H9 (cell line): ENCODE results near the gene CD320. TPM values are rescaled to one million over a fixed set of nuclear protein-coding genes. Genes with fewer than 3 reads are reported as not detected.
"Not testable (repeated sequence)": the region's sequence is repeated elsewhere in the genome, so short reads cannot be mapped to it uniquely, and the experiment has no call there.

ENCODE experiments used
- DNase-seq: peaks from one replicate; pipeline ENCODE4 v3.0.0-alpha.2; 2017
- H2AFZ ChIP-seq: one replicate; pipeline ENCODE4 v1.6.1; 2013; ENCODE audit warnings: mild to moderate bottlenecking, low read length, control low read depth, moderate library complexity
- H2AK5ac ChIP-seq: 2 replicates; pipeline ENCODE4 v1.6.1; 2013; ENCODE audit warnings: low read length, control low read depth, mixed read lengths; ENCODE audit not compliant: insufficient read length
- H2BK120ac ChIP-seq: one replicate; pipeline ENCODE4 v1.6.1; 2013; ENCODE audit warnings: low read depth, mild to moderate bottlenecking, low read length, control low read depth, inconsistent platforms; ENCODE audit not compliant: poor library complexity, severe bottlenecking
- H2BK12ac ChIP-seq: 2 replicates; pipeline ENCODE4 v1.6.1; 2013; ENCODE audit warnings: low read length, control low read depth, mixed read lengths, low read depth; ENCODE audit not compliant: insufficient read length
- H2BK15ac ChIP-seq: 2 replicates; pipeline ENCODE4 v1.6.1; 2013; ENCODE audit warnings: low read depth, low read length, control low read depth
- H2BK20ac ChIP-seq: one replicate; pipeline ENCODE4 v1.6.1; 2013; ENCODE audit warnings: low read depth, mild to moderate bottlenecking, low read length, control low read depth, inconsistent platforms; ENCODE audit not compliant: poor library complexity, severe bottlenecking
- H2BK5ac ChIP-seq: 2 replicates; pipeline ENCODE4 v1.6.1; 2013; ENCODE audit warnings: low read length, control low read depth, mixed read lengths; ENCODE audit not compliant: insufficient read length
- H3K14ac ChIP-seq: 2 replicates; pipeline ENCODE4 v1.6.1; 2013; ENCODE audit warnings: low read length, control low read depth; ENCODE audit not compliant: insufficient read depth
- H3K18ac ChIP-seq: 2 replicates; pipeline ENCODE4 v1.6.1; 2013; ENCODE audit warnings: low read depth, mild to moderate bottlenecking, mixed read lengths, low read length, control low read depth; ENCODE audit not compliant: insufficient read length
- H3K23ac ChIP-seq: 2 replicates; pipeline ENCODE4 v1.6.1; 2013; ENCODE audit warnings: low read length, control low read depth, mixed read lengths, low read depth; ENCODE audit not compliant: insufficient read length
- H3K23me2 ChIP-seq: 2 replicates; pipeline ENCODE4 v1.6.1; 2013; ENCODE audit warnings: low read depth, mild to moderate bottlenecking, mixed read lengths, low read length, control low read depth; ENCODE audit not compliant: insufficient read length, poor library complexity, severe bottlenecking
- H3K27ac ChIP-seq: 2 replicates; pipeline ENCODE4 v1.5.1; 2013; ENCODE audit warnings: low read length, control low read depth, mixed read lengths, low read depth; ENCODE audit not compliant: insufficient read length
- H3K27me3 ChIP-seq: 2 replicates; pipeline ENCODE4 v1.6.1; 2013; ENCODE audit warnings: low read length, control low read depth, inconsistent platforms; ENCODE audit not compliant: insufficient read depth
- H3K4ac ChIP-seq: 2 replicates; pipeline ENCODE4 v1.6.1; 2013; ENCODE audit warnings: low read depth, mild to moderate bottlenecking, control low read depth, inconsistent platforms, low read length, moderate library complexity
- H3K4me1 ChIP-seq: 2 replicates; pipeline ENCODE4 v1.6.1; 2013; ENCODE audit warnings: low read length, control low read depth, inconsistent platforms; ENCODE audit not compliant: insufficient read depth
- H3K4me2 ChIP-seq: 2 replicates; pipeline ENCODE4 v1.6.1; 2013; ENCODE audit warnings: low read length, control low read depth, mixed read lengths; ENCODE audit not compliant: insufficient read length, insufficient read depth
- H3K56ac ChIP-seq: 2 replicates; pipeline ENCODE4 v1.6.1; 2013; ENCODE audit warnings: low read depth, mild to moderate bottlenecking, mixed read lengths, low read length, control low read depth; ENCODE audit not compliant: insufficient read length
- H3K79me1 ChIP-seq: 2 replicates; pipeline ENCODE4 v1.6.1; 2013; ENCODE audit warnings: low read depth, mild to moderate bottlenecking, moderate library complexity, low read length, control low read depth, inconsistent platforms; ENCODE audit not compliant: insufficient read depth, poor library complexity, severe bottlenecking
- H3K79me2 ChIP-seq: 2 replicates; pipeline ENCODE4 v1.6.1; 2013; ENCODE audit warnings: low read length, control low read depth, inconsistent platforms; ENCODE audit not compliant: insufficient read depth
- H3K9ac ChIP-seq: 2 replicates; pipeline ENCODE4 v1.6.1; 2013; ENCODE audit warnings: low read length, control low read depth, mixed read lengths; ENCODE audit not compliant: insufficient read length; ENCODE audit errors: extremely low read depth
- H3K9me3 ChIP-seq: one replicate; pipeline ENCODE4 v1.6.1; 2013; ENCODE audit warnings: low read depth, low read length, inconsistent platforms; ENCODE audit not compliant: control insufficient read depth
- H3T11ph ChIP-seq: one replicate; pipeline ENCODE4 v1.6.1; 2013; ENCODE audit warnings: mild to moderate bottlenecking, low read length, control low read depth, inconsistent platforms
- H4K20me1 ChIP-seq: one replicate; pipeline ENCODE4 v1.6.1; 2013; ENCODE audit not compliant: control insufficient read depth, insufficient read length, insufficient read depth
- H4K5ac ChIP-seq: 2 replicates; pipeline ENCODE4 v1.6.1; 2013; ENCODE audit warnings: low read depth, mild to moderate bottlenecking, mixed read lengths, low read length, control low read depth; ENCODE audit not compliant: insufficient read length
- H4K8ac ChIP-seq: replicated peaks from 2 replicates; pipeline ENCODE4 v1.6.1; 2013; ENCODE audit warnings: low read length, control low read depth, mixed read lengths, low read depth; ENCODE audit not compliant: insufficient read length
- H4K91ac ChIP-seq: 2 replicates; pipeline ENCODE4 v1.6.1; 2013; ENCODE audit warnings: low read depth, mild to moderate bottlenecking, moderate library complexity, mixed read lengths, low read length, control low read depth; ENCODE audit not compliant: insufficient read length
- H3K27ac Mint-ChIP-seq, 3 experiments: 2 replicates in 2 of 3; 3 replicates in 1 of 3; pipeline ENCODE4 v1.8.0; 2020 to 2021; ENCODE audit warnings: mixed read lengths in 3 of 3, mild to moderate bottlenecking in 1 of 3, moderate library complexity in 1 of 3
- H3K27me3 Mint-ChIP-seq: 2 replicates; pipeline ENCODE4 v1.8.0; 2021; ENCODE audit warnings: low read depth, mild to moderate bottlenecking, moderate library complexity, mixed read lengths
- H3K36me3 Mint-ChIP-seq, 3 experiments: 2 replicates in 2 of 3; 3 replicates in 1 of 3; pipeline ENCODE4 v1.8.0; 2020 to 2021; ENCODE audit warnings: low read depth in 3 of 3, mixed read lengths in 3 of 3; ENCODE audit not compliant: insufficient read depth in 1 of 3
- H3K4me1 Mint-ChIP-seq, 2 experiments: 2 replicates each; pipeline ENCODE4 v1.8.0; 2020; ENCODE audit warnings: mixed read lengths in 2 of 2
- H3K4me3 Mint-ChIP-seq, 2 experiments: 2 replicates in 1 of 2; 3 replicates in 1 of 2; pipeline ENCODE4 v1.8.0; 2020 to 2021; ENCODE audit warnings: mild to moderate bottlenecking in 2 of 2, mixed read lengths in 2 of 2, moderate library complexity in 1 of 2
- H3K9me3 Mint-ChIP-seq, 2 experiments: 2 replicates in 1 of 2; 3 replicates in 1 of 2; pipeline ENCODE4 v1.8.0; 2020; ENCODE audit warnings: mild to moderate bottlenecking in 2 of 2, mixed read lengths in 2 of 2, moderate library complexity in 1 of 2
- CTCF ChIP-seq: fragments of 200-600 bp; sonication (generic); conservative IDR thresholded peaks from 3 replicates; pipeline ENCODE4 v1.8.0; 2021; ENCODE audit warnings: antibody characterized with exemption, mild to moderate bottlenecking
- WGBS: extraction: QIAGEN DNeasy Blood & Tissue Kit; methylation state at CpG from one replicate; pipeline ENCODE4 v1.1.7; 2013; ENCODE audit warnings: missing lambda C conversion rate, low lambda C conversion rate, mixed read lengths; ENCODE audit not compliant: insufficient read length; ENCODE audit errors: extremely low coverage; 5-methylcytosine and 5-hydroxymethylcytosine counted together
- total RNA-seq: library from RNA; stranded (reverse); gene quantifications from 2 replicates; pipeline ENCODE4 v1.2.1, GENCODE V29; 2021

CD320 gene
- total RNA-seq, 1 experiment from 2014 or later: 72.1 TPM

GRCh38 chr19:8265872-8266271 is 42.3 kb downstream of the CD320 start:
- H2BK5ac ChIP-seq: no peak overlapping the region
- H2AK5ac ChIP-seq: no peak overlapping the region
- no peak overlapping the region for H3K4me2 ChIP-seq
- no peak overlapping the region for H3K56ac ChIP-seq
- H3K79me2 ChIP-seq: no peaks in the 10 kb centered on the region
- no peak overlapping the region for H2BK15ac ChIP-seq
- no peak overlapping the region for H3K4me3 Mint-ChIP-seq
- no peak overlapping the region for H4K5ac ChIP-seq
- H3K4me1 Mint-ChIP-seq: peaks cover 14% of the 10 kb centered on the region in 2 experiments
- no CpG with 5 or more reads among the region's 3 CpGs for WGBS
- H3T11ph ChIP-seq: no peak overlapping the region
- TF ChIP-seq CTCF: no peak
- H3K18ac ChIP-seq: no peak overlapping the region
- no peaks in the 10 kb centered on the region for H3K79me1 ChIP-seq
- no peak for DNase-seq
- no peak overlapping the region for H3K23ac ChIP-seq
- H3K27ac Mint-ChIP-seq: no peak overlapping the region
- no peaks in the 10 kb centered on the region for H3K9me3 ChIP-seq
- no peak overlapping the region for H3K27ac ChIP-seq
- no peak overlapping the region for H2AFZ ChIP-seq
- H2BK12ac ChIP-seq: no peak overlapping the region
- peaks cover 2% of the 10 kb centered on the region for H3K23me2 ChIP-seq
- no peak overlapping the region for H2BK20ac ChIP-seq
- H4K8ac ChIP-seq: no peak overlapping the region
- peaks cover 6% of the 10 kb centered on the region for H3K27me3 Mint-ChIP-seq
- no peak overlapping the region for H4K91ac ChIP-seq
- H3K4me1 ChIP-seq: no peaks in the 10 kb centered on the region
- H2BK120ac ChIP-seq: no peak overlapping the region
- peaks cover 0 to 3% of the 10 kb centered on the region in 2 experiments; a peak in 1 of 5 replicates for H3K9me3 Mint-ChIP-seq
- no peaks in the 10 kb centered on the region for H3K27me3 ChIP-seq
- no peak overlapping the region for H3K9ac ChIP-seq
- H3K36me3 Mint-ChIP-seq: peaks cover 0 to 14% (median 8%) of the 10 kb centered on the region in 3 experiments; a peak in 4 of 7 replicates
- no peak overlapping the region for H3K14ac ChIP-seq
- no peak overlapping the region for H3K4ac ChIP-seq
- H4K20me1 ChIP-seq: no peaks in the 10 kb centered on the region

GRCh38 chr19:8264248-8264647 is 43.9 kb downstream of the CD320 start:
- not testable (repeated sequence) for H3K4ac ChIP-seq, H2AFZ ChIP-seq, H3K4me2 ChIP-seq, H3K79me1 ChIP-seq, H3K79me2 ChIP-seq, H3T11ph ChIP-seq, H3K27me3 Mint-ChIP-seq, H4K20me1 ChIP-seq, H3K4me1 ChIP-seq, H3K14ac ChIP-seq, H2BK15ac ChIP-seq, H3K23me2 ChIP-seq, H4K8ac ChIP-seq, H3K9me3 ChIP-seq, H3K56ac ChIP-seq, H3K9me3 Mint-ChIP-seq, H2BK12ac ChIP-seq, H2AK5ac ChIP-seq, H2BK20ac ChIP-seq, H4K91ac ChIP-seq, H3K27me3 ChIP-seq, H3K23ac ChIP-seq, H4K5ac ChIP-seq, H2BK5ac ChIP-seq, H2BK120ac ChIP-seq, DNase-seq, H3K27ac ChIP-seq, H3K18ac ChIP-seq, H3K9ac ChIP-seq, H3K4me3 Mint-ChIP-seq, H3K27ac Mint-ChIP-seq
- no CpG with 5 or more reads among the region's 4 CpGs for WGBS
- Mint-ChIP-seq H3K4me1 (peaks cover 17 to 21% of the 10 kb centered on the region in 2 experiments), H3K36me3 (peaks cover 5 to 21% (median 15%) of the 10 kb centered on the region in 3 experiments; a peak in 6 of 7 replicates)
